ENCODE measurements around the gene LRMDA.

LRMDA gene

DNA sequence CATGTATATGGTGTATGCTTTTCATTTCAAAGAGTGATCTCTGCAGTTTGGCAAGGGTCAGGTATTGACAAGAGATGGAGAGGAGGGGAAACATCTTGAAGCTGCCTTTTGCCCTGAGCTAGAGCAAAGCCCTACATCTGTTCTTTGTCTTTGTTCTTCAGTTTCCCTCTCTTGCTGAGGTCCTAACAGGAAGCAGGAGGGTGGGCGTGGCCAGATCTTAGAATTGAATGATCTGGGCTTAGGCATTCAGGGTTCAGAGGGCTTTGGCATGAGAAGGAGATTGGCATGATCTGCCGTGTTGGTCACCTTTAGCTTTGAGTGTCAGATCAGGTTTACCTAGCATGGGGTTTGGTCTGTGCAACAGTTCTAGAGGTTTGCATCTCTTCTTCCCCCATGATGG, 41.3 kb downstream of the LRMDA start:
- Histone ChIP-seq H3K27me3 (ENCODE audit: low read depth) (no peaks in the 10 kb centered on the region), H3K36me3 (replicated peaks) (no peaks in the 10 kb centered on the region), H3K4me3 (no peak overlapping the region), H3K4me1 (peaks cover 14% of the 10 kb centered on the region), H3K9me3 (no peaks in the 10 kb centered on the region)
- in situ Hi-C loops (cut with MboI; ENCODE audit: low sequenced_read_pairs), result no loop called here
- no peak for DNase-seq (ENCODE audit: low spot score in 2 of 2)

DNA sequence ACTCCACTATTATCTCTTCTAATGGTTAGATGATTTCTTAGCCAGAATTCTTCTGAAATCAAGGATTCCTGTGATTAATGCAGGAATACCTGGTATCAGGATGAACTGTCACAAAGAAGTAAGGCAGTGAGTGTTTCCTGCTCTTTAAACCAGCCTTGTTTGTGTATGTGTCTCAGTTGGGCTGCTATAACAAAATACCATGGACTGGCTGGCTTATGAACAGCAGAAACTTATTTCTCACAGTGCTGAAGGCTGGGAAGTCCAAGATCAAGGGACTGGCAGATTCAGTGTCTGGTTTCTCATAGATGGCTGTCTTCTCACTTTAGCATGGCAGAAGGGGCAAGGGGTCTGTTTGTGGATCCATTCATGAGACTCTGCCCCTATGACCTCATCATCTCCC, 42.7 kb downstream of the LRMDA start:
- no peak for DNase-seq (ENCODE audit: low spot score in 2 of 2)
- H3K4me1 ChIP-seq, result peaks cover 14% of the 10 kb centered on the region
- H3K4me3 ChIP-seq, result no peak overlapping the region
- in situ Hi-C loops (cut with MboI; ENCODE audit: low sequenced_read_pairs), result no loop called here
- H3K9me3 ChIP-seq, result no peaks in the 10 kb centered on the region
- no peaks in the 10 kb centered on the region for H3K27me3 ChIP-seq (ENCODE audit: low read depth)
- no peaks in the 10 kb centered on the region for H3K36me3 ChIP-seq (replicated peaks)

DNA sequence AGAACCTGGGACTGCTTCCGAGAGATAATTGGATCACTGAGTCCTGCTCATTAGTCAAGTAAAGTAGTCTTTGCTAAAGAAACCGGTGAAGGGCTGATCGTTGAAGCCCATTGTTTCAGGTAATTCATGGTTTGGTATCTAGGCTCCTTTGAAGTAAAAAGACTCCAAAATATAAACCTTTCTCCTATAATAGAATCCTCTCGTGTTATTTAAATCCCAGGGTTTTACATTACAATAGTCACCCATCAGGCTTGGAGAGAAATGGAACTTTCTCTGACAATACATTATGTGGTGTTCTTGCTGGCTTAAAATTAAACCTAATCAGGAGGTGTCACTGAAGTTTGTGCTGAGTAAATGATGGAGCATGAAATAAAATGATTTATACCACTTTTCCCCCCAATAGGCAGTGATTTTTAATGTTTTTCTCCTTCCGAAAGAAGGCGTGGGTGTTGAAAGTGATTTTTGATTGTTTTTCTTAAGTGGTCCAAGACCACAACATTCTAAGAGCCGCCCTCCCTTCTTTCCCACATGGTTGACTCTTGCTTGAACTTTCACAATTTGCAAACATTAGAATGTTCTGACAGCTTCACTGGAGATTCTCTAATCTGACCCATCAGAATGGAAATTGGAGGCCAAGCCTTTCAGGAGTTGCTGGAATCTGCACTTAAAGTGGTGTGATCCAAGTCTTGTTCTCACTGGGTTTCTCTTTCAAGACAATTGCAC, 44.2 kb downstream of the LRMDA start:
- in situ Hi-C loops (cut with MboI; ENCODE audit: low sequenced_read_pairs), result no loop called here
- H3K36me3 ChIP-seq (replicated peaks), result no peaks in the 10 kb centered on the region
- H3K9me3 ChIP-seq, result no peaks in the 10 kb centered on the region
- H3K4me3 ChIP-seq, result no peak overlapping the region
- no peaks in the 10 kb centered on the region for H3K27me3 ChIP-seq (ENCODE audit: low read depth)
- H3K4me1 ChIP-seq, result peaks cover 14% of the 10 kb centered on the region
- peak; percentile 29 to 90 for DNase-seq (ENCODE audit: low spot score in 2 of 2)

GRCh38 chr10:75476569-75476968, 45.1 kb downstream of the LRMDA start:
- no peak overlapping the region for H3K4me3 ChIP-seq
- peaks cover 14% of the 10 kb centered on the region for H3K4me1 ChIP-seq
- H3K27me3 ChIP-seq (ENCODE audit: low read depth), result no peaks in the 10 kb centered on the region
- H3K9me3 ChIP-seq, result no peaks in the 10 kb centered on the region
- no peaks in the 10 kb centered on the region for H3K36me3 ChIP-seq (replicated peaks)
- in situ Hi-C loops (cut with MboI; ENCODE audit: low sequenced_read_pairs), result no loop called here
- DNase-seq (ENCODE audit: low spot score in 2 of 2), result no peak

DNA sequence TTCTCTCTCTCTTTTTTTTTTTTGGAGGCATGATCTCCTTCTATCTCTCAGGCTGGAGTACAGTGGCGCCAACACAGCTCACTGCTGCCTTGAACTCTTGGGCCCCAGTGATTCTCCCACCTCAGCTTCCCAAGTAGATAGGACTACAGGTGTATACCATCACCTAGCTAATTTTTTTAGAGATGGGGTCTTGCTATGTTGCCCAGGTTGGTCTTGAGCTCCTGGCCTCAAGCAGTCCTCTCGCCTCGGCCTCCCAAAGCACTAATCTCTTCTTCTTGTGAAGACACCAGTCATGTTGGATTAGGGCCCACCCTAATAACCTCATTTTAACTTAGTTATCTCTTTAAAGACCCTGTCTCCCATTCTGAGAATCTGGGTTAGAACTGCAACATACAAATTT, 45.6 kb downstream of the LRMDA start:
- DNase-seq (ENCODE audit: low spot score in 2 of 2), result no peak
- Histone ChIP-seq H3K4me1 (peaks cover 14% of the 10 kb centered on the region), H3K27me3 (ENCODE audit: low read depth) (no peaks in the 10 kb centered on the region), H3K36me3 (replicated peaks) (no peaks in the 10 kb centered on the region), H3K4me3 (no peak overlapping the region), H3K9me3 (no peaks in the 10 kb centered on the region)
- in situ Hi-C loops (cut with MboI; ENCODE audit: low sequenced_read_pairs), result no loop called here

- Histone ChIP-seq H3K4me3 (no peak overlapping the region), H3K27me3 (ENCODE audit: low read depth) (no peaks in the 10 kb centered on the region), H3K36me3 (replicated peaks) (no peaks in the 10 kb centered on the region), H3K9me3 (no peaks in the 10 kb centered on the region), H3K4me1 (peaks cover 14% of the 10 kb centered on the region)
- DNase-seq (ENCODE audit: low spot score in 2 of 2), result no peak
- in situ Hi-C loops (cut with MboI; ENCODE audit: low sequenced_read_pairs), result no loop called here
These were observed 46.3 kb downstream of the LRMDA start for GRCh38 chr10:75477680-75478079.

- no peaks in the 10 kb centered on the region for H3K27me3 ChIP-seq (ENCODE audit: low read depth)
- in situ Hi-C loops (cut with MboI; ENCODE audit: low sequenced_read_pairs), result no loop called here
- no peaks in the 10 kb centered on the region for H3K36me3 ChIP-seq (replicated peaks)
- DNase-seq (ENCODE audit: low spot score in 2 of 2), result no peak
- no peaks in the 10 kb centered on the region for H3K9me3 ChIP-seq
- no peak overlapping the region for H3K4me3 ChIP-seq
- H3K4me1 ChIP-seq, result peaks cover 9% of the 10 kb centered on the region
These were observed 49.0 kb downstream of the LRMDA start for GRCh38 chr10:75480374-75480773.

- no peak for DNase-seq (ENCODE audit: low spot score in 2 of 2)
- Histone ChIP-seq H3K27me3 (ENCODE audit: low read depth) (no peaks in the 10 kb centered on the region), H3K9me3 (no peaks in the 10 kb centered on the region), H3K4me3 (no peak overlapping the region), H3K36me3 (replicated peaks) (no peaks in the 10 kb centered on the region), H3K4me1 (no peaks in the 10 kb centered on the region)
- in situ Hi-C loops (cut with MboI; ENCODE audit: low sequenced_read_pairs), result no loop called here
These were observed 51.8 kb downstream of the LRMDA start for GRCh38 chr10:75483188-75483587.

- DNase-seq (ENCODE audit: low spot score in 2 of 2), result no peak
- no peak overlapping the region for H3K4me3 ChIP-seq
- in situ Hi-C loops (cut with MboI; ENCODE audit: low sequenced_read_pairs), result no loop called here
These were observed 53.3 kb downstream of the LRMDA start for GRCh38 chr10:75484717-75485116.

DNA sequence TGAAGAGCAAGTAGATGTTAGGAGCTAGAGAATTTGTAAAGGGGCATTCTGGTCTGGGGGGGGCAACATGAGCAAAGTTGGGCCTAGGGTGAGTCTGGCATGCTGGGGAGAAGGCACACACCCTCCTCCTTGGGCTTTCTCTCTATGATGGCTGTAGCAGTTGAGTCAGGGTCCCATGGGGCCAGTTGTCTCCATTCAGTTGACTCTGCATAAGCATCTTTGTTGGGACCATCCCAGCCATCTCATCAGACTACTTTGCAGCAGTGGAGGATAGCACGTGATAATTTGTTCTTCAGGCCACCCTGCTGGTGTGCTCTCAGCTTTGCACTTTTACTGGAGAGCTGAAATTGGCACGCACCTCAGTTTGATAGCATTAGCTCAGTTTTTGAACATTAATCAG, 55.2 kb downstream of the LRMDA start:
- H3K27me3 ChIP-seq (ENCODE audit: low read depth), result no peaks in the 10 kb centered on the region
- no peak for DNase-seq (ENCODE audit: low spot score in 2 of 2)
- H3K36me3 ChIP-seq (replicated peaks), result no peaks in the 10 kb centered on the region
- in situ Hi-C loops (cut with MboI; ENCODE audit: low sequenced_read_pairs), result no loop called here
- no peaks in the 10 kb centered on the region for H3K9me3 ChIP-seq
- H3K4me1 ChIP-seq, result no peaks in the 10 kb centered on the region
- no peak overlapping the region for H3K4me3 ChIP-seq

More at GRCh38 chr10:75484717-75485116, 53.3 kb downstream of the LRMDA start:
- Histone ChIP-seq H3K4me1 (no peaks in the 10 kb centered on the region), H3K27me3 (ENCODE audit: low read depth) (no peaks in the 10 kb centered on the region), H3K9me3 (no peaks in the 10 kb centered on the region), H3K36me3 (replicated peaks) (no peaks in the 10 kb centered on the region)

DNA sequence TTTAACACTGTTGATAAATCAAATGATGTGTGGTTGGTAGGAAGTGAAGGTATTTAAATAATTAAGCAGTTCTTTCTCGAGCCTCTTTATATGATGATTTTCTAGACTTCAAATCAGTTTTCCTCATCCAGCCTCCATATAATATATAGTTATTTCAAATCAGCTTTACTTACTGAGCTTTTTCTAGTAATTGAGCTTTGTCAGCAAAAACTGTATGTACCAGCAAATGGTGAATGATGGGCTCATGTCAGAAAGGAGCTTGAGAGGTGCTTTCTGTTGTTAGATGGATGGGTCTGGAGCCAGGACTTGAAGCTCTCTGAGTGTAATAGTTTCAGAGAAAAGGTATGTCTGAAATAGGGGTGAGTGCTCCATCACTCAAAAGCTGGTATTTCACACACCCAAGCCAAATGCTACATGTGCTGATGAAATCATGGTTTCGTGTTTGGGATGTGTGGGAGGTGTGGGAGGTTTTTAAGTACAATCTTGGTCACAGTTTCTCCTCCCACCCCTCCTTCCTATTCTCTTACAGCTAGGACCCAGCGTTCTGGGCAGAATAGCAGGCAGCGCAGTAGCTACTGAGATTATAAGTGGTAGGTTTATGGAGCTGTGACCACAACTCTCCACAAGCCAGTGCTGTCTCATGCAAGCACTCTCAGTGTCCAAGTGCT, 55.8 kb downstream of the LRMDA start:
- Histone ChIP-seq H3K27me3 (ENCODE audit: low read depth) (no peaks in the 10 kb centered on the region), H3K4me1 (no peaks in the 10 kb centered on the region), H3K4me3 (no peak overlapping the region), H3K36me3 (replicated peaks) (no peaks in the 10 kb centered on the region), H3K9me3 (no peaks in the 10 kb centered on the region)
- DNase-seq (ENCODE audit: low spot score in 2 of 2), result no peak
- in situ Hi-C loops (cut with MboI; ENCODE audit: low sequenced_read_pairs), result no loop called here

GRCh38 chr10:75487755-75488125, 56.3 kb downstream of the LRMDA start:
- Histone ChIP-seq H3K9me3 (no peaks in the 10 kb centered on the region), H3K4me1 (no peaks in the 10 kb centered on the region), H3K36me3 (replicated peaks) (no peaks in the 10 kb centered on the region), H3K4me3 (no peak overlapping the region), H3K27me3 (ENCODE audit: low read depth) (no peaks in the 10 kb centered on the region)
- DNase-seq (ENCODE audit: low spot score in 2 of 2), result no peak
- in situ Hi-C loops (cut with MboI; ENCODE audit: low sequenced_read_pairs), result no loop called here

DNA sequence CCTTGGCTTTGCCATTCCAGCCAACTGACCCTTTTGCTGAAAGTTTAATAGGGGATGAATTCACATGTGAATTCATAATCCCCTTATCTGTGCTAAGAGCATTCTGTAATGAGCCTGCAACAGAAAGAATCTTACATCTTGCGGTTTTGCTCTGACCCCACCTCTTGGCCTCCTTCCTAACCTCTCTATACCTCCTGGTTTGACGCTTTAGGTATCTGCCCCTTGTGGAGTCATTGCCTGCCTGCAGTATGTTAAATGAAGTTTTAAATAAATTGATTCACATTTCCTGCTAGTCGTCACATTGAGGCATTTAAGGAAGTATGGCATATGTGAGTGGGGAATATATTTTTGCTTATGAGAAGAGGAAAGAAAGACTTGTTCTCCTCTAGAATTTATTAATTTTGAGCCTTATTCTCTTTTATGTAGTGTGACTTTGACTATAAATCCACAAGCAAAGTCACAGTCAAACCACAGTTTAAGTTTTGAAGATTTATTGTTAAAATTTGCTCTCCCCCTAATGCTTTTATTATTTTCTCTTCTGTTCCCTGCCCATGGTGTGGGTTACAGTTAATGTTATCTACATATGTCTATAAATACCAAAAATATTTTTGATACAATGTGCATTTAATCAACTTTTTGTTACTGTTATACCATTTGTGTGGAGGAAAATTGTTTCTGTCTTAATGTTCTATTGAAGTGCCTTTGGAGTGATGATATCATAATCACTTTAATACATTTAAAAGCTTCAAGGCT, 60.9 kb downstream of the LRMDA start:
- H3K4me3 ChIP-seq, result no peak overlapping the region
- no peaks in the 10 kb centered on the region for H3K36me3 ChIP-seq (replicated peaks)
- no peaks in the 10 kb centered on the region for H3K9me3 ChIP-seq
- in situ Hi-C loops (cut with MboI; ENCODE audit: low sequenced_read_pairs), result no loop called here
- no peak for DNase-seq (ENCODE audit: low spot score in 2 of 2)
- no peaks in the 10 kb centered on the region for H3K27me3 ChIP-seq (ENCODE audit: low read depth)
- H3K4me1 ChIP-seq, result no peaks in the 10 kb centered on the region

DNA sequence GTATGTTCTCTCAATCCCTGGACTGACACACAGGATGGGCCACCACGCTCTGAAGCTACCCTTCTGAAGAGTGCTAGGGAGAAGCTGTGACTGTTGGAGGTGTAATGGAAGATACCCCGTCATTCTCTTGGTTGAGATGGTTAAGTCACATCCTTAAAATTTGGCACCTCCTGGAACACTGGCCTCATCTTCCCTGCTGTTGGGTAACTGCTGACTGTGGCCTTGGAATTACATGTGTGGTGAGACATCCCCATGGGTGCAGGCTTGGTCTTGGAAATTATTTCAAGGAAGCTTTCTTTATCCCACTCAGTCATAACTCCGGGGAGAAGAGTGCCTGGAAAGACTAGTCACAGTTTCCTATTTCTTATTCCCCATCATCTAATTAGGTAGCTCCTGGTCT, 62.0 kb downstream of the LRMDA start:
- Histone ChIP-seq H3K4me3 (no peak overlapping the region), H3K9me3 (no peaks in the 10 kb centered on the region), H3K4me1 (no peaks in the 10 kb centered on the region), H3K27me3 (ENCODE audit: low read depth) (no peaks in the 10 kb centered on the region), H3K36me3 (replicated peaks) (no peaks in the 10 kb centered on the region)
- no peak for DNase-seq (ENCODE audit: low spot score in 2 of 2)
- in situ Hi-C loops (cut with MboI; ENCODE audit: low sequenced_read_pairs), result no loop called here

All from HAP-1 (cell line).